GM18502 (cell line): Measurements from ENCODE around the gene TUSC1.
"Not testable (repeated sequence)": the region's sequence is repeated elsewhere in the genome, so short reads cannot be mapped to it uniquely, and the experiment has no call there.

Experiments
- ATAC-seq: cut with Tn5 transposase; IDR thresholded peaks from one replicate; pipeline ENCODE4 v1.9.1; 2021; ENCODE audit warnings: mild to moderate bottlenecking; ENCODE audit not compliant: unreplicated experiment, poor library complexity

TUSC1 gene

DNA sequence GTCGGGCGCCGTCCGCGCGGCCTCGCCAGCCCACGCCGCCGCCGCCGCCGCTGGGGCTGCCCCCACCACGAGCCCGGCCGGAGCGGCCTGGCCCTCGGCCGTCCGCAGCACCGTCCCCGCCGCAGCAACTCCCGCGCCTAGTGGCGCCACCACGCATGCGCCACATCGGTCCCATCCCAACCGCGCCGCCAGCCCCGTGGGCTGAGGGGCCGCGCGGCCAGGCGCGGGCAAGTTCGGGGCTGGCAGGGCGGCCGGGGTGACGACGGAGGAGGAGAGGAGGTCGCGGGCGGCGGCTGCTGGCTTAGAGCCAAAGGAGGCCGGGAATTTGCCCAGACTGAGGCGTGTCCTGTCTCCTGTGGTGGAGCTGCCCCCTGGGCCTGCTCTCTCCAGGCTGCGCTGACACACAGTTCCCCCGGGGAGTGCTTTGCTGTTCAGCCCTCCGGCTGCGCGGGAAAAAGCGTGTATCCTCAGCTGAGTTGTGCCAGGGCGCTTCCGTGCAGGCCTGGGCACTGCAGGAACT lies at the start of gene TUSC1:
Gene TUSC1, minus strand, starts transcription at position 298 of the 520 bp plus-strand sequence. Its CDS starts 132 bp downstream, at position 166.
- peak; percentile 60 for ATAC-seq

DNA sequence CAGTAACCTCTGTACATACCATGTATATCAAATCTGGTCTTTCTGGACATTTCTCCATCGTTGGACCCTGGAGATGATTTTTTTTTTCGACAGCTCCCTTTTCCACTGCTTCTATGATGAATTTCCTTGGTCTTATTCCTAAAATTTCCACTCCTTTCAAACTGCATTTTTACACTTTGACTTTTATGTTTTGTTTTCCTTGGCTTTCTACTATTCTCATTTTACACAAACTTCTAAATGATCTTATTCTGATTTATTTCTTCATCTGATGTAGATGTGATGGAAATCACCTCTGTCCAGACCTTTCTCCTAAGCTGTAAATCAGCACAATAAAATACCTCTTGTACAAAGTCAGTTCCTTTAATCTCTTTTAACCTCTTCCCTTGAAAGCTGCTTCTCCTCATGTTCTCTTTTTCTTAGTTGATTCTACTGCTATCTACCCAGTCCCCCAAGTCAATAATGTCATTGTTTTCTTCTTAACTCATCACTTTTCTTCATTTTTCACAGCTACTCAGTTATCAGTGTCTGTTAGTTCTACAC lies 48.7 kb upstream of the TUSC1 start:
- ATAC-seq: no peak

DNA sequence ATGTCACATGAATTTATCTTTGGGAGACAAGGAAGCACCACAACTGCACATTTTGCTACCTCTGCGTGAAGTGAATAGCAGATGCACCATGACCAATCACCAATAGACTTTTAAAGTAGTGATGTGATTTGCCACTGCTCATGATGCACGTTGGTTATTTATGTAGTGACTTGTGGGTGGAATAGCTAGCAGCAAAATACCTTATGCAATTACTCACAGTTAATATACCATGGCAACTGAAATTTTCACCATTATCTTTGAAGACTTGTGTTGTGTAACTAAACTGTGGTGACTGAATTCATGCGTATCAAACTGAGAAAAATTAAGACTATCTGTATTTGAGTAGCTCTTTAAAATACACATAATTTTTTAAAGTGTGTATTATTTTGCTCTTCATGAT lies 46.2 kb upstream of the TUSC1 start:
- no peak for ATAC-seq

DNA sequence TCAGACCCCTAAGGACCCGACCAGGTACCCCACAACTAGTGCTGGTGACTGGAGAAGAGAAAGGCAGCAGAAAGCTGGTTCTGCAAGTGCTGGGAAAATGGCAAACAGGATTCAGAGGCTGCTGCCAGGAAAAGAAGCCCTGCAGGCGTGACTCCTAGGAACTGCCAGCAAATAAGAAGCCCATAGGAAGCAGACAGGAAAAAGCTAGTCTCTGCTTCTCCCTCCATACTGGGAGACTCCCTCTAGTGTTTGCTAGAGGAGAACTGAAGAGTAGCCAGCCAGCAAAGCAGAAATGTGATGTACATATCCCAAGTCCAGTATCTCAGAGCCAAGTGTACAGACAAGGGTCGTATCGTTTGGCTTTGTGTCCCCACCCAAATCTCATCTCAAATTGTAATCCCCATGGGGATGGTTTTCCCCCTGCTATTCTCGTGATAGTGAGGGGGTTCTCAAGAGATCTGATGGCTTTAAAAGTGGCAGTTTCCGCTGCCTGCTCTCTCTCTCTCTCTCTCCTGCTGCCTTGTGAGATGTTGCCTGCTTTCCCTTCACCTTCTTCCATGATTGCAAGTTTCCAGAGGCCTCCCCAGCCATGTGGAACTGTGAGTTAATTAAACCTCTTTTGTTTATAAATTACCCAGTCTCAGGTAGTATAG lies 38.1 kb upstream of the TUSC1 start:
- ATAC-seq: no peak

DNA sequence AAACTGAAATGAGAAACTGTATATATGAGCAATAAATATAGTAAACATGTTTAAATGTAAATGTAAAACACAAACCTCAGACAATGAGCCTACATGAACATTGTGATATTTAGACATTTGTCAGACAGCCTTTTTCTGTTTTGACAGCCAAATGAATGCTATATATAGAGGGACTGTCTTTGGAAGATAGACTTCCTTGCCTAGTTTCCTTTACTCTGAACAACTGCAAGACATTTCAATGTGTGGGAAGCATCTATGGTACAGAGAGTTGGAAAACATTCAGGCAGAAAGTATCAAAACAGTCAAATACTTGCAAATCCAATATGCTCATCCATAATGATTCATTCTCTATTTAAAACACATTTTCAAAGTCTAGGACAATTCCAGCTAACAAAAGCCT lies 31.7 kb upstream of the TUSC1 start:
- ATAC-seq: no peak

DNA sequence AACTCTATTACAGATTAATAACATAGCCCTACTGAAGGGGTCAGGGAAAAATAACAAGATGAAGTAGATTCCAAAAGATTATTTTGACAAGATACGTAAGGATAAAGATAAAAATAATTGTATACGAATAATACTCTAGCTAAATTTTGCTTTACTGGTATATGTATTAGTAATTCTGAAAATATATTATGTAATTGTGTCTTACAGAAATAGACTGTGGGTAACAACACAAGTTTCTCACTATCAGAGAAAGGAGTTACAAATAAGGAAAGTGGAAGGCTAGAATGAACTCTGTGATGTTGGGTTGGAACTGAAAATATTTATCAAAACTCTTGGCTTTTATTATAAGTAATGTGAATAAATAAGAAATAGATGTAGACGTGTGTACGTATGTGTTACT lies 26.6 kb upstream of the TUSC1 start:
- no peak for ATAC-seq

DNA sequence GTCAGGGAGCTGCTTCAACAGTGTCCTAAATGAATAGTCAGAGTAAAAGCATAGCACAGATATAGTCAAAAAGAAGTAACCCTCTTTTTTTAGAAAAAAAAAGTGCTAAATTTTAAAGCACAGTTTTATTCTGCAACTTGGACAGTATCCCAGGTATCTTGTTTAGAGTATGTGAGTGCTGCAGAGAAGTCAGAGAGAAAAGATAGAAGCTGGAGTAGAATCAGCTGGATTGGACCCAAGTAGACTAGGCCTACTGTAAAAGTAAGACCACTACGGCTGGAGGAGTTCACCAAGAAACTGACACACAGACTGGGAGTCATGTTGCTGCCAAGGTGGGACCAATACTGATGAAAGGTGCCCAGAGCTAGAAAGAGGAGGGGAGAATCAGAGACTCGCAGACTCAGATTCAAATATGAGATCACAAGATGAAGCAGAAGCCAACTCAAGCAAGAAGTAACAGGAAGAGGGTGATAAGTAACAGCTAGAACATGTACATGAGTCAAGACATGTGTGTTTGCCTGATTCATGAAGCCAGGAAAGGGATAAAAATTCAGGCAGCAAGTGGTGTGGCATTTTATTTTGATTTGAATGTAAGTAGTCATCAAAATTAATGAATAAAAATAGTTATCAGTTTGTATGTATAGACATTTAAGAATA lies 25.6 kb upstream of the TUSC1 start:
- ATAC-seq: no peak

DNA sequence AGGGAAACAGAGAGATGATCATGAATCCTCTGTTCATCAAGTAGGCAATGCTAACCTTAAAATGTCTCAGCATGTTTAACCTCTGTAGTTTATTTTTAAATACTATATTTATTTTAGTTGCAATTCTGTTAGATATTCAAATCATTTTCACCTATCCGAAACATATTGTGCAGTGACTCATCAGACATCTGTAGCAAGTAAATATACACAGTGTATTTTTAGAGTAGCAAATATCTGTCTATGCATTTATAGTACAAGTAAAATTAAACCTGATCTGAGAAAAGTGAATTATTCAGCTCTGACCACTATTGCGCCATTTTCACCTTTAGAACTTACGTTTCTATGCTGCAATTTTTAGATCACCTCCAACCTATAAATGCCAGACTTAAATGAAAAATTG lies 24.3 kb upstream of the TUSC1 start:
- ATAC-seq: no peak

DNA sequence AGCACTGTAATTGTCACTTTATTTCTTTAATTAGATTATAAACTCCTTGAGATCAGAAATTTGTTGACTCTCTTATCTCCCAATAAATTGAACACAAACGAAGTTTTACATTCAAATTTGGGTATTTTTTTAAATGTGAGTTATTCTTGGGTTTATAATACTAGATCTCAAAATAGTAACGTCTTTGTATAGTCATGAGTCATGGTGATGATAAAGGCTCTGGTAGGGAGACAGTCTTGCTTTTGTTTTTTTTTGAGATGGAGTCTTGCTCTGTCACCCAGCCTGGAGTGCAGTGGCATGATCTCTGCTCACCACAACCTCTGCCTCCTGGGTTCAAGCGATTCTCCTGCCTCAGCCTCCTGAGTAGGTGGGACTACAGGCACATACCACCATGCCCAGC lies 22.7 kb upstream of the TUSC1 start:
- ATAC-seq: not testable (repeated sequence)

DNA sequence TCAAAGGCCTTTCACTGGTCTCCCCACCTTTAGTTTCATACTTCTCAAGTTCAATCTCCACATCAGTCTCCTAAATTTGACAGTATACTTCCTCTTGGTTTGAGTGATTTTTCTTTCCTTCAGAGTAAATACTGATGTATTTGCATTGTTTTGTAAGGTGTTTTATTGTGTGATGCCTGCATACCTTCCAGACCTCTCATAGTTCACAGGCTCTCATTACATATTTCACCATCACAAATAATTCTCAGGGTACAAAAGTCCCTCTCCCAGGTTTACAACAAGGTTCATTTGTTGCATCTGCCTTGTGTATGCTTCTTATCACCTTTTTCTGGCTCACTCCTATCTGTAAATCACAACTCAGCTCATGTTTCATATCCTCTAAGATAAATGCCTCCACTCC lies 22.2 kb upstream of the TUSC1 start:
- no peak for ATAC-seq

DNA sequence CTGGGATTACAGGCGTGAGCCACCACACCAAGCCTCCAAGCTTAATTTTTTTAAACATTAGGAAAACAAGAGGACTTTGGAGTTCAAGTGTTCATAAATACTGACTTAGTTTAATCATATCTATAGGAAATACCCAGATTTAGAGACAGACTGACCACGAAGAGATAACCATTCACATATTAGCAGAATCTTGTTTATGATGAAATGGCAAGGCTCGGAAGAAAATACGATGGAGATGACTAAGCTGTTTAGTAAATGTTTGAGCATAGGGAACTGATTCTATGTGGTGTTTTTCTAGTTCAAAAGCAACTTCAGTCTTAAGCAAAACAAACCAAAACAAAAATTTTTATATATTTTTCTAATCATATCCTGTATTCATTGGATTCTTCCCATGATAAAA lies 13.5 kb upstream of the TUSC1 start:
- no peak for ATAC-seq

DNA sequence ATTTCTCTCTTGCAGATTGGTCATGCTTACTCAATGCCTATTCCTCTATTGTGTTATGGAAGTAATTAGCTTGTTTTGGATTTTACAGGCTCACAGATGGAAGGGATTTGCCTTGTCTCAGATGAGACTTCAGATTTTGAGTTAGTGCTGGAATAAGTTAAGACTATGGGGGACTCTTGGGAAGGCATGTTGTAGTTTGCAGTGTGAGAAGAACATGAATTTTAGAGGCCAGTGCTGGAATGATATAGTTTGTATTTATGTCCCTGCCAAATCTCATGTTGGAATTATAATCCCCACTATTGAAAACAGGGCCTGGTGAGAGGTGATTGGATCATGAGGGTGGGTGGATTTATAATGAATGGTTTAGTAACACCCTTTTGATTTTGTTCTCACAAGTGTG lies 6.1 kb upstream of the TUSC1 start:
- ATAC-seq: no peak

DNA sequence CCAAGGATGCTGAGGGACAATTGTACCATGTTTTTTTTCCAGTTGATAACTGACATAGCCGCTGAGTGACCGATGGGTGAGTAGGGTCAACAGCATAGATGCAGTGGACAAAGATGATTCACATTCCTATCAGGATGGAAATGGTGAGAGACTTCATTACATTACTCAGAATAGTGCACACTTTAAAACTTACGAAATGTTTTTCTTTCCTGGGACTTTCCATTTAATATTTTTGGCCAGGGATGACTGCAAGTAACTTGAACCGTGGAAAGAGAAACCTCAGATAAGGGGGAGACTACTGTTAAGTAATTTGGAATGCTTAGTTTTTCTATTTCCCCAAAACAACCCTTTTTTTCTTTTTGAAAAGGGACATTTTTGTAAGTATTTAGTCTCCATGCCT lies 3.0 kb upstream of the TUSC1 start:
- no peak for ATAC-seq

DNA sequence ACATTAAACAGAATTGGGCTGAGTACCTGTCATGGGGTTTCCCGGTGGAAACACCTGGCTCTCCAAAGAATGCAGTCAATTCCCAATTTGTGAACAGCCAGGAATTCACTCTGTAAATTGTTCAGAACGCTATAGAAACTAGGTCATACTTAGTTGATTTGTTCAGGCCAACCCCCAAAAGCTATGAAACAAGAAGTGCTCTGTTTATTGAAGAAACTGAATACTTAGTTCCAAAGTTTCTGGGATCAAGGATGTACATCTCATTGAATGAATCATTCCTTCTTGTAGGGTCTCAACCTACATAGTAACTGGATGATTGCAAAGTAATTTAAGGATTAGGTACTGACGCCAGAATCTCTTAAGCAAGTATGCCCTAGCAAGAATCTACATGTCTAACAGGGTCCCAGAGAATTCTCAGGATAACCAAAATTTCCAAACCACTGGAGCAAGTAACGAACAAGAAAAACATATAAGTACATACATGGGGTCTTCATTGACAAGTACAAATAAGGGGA lies 659 bp upstream of the TUSC1 start:
- no peak for ATAC-seq

DNA sequence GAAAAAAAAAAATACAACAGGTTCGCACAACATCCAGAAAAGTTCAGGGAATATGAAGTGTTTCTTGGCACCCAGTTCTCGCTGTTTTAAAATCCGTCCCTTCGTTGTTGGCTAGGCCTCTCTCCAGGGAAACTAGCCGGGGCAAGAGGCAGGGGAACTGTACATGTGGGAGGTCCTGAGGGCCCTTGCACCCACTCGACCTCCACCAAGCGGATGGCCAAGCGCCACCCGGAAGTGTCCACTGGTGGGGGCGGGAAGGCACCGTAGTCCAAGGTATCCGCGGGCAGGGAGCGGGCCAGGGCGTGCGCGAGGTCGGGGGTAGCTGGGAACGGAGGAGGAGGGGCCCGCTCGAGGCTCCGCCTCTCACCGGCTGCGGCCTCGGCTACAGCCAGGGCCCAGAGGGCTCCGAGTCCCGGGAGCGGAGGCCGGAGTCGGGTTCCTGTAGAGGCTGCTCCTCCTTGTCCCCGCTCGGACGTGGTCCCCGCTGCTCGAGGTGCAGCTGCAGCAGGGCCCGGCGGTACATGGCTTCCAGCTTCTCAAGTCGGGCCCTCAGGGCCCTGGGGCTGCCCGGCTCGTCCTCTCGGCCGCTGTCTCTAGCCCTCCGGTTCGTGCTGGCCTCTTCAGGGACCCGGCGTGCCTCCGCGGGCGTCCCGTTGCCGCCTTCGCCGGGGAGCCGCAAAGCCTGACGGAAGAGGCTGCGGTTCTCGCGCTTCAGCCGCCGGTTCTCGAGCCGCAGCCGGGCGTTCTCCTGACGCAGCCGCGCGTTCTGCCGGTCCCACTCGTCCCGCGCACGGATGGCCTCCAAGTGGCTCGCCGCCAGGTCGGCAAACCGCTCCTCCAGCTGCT lies 720 bp downstream of the TUSC1 start:
- peak; percentile 35 for ATAC-seq

DNA sequence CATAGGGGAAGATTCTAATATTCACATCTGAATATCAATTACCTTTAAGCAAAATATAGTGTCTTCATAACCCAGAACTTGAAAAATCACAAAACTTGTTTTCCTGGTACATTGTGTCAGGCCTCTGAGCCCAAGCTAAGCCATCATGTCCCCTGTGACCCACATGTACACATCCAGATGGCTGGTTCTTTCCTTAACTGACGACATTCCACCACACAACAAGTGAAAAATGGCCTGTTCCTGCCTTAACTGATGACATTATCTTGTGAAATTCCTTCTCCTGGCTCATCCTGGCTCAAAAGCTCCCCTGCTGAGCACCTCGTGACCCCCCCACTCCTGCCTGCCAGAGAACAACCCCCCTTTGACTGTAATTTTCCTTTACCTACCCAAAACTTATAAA lies 2.4 kb downstream of the TUSC1 start:
- not testable (repeated sequence) for ATAC-seq

DNA sequence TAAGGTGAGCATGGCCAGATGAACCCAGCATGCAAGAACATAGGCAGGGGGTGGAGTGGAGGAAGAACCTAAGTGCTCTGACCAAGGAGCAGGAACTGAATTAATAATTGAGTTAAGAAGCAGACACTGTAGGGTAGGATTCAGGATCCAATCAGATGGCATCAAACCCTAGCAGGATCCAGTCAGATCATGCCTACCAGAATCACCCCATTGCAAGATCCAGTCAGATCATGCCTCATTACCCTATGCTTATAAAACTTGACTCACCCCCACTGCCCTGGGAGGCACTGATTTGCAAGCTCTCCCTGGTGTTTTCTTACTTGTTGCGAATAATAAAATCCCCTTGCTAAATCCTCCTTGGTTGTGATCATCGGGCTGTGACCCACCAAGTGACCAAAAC lies 19.7 kb downstream of the TUSC1 start:
- ATAC-seq: no peak

DNA sequence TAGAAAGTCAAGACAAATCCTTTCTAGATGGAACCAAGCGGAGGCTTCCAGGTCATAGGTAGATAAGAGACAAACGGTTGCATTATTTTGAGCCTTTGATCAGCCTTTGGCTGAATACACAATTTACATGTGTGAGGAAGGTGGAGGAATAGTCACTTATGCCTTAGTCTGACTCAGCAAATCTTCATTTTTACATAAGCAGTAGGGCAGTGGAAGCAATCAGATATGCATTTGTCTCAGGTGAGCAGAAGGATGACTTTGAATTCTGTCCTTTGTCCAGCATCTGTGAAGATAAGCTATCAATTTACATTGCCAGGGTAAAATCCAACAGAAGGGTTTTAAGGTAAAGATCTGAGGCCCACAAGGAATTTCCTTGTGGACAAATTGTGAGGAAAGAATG lies 23.8 kb downstream of the TUSC1 start:
- ATAC-seq: no peak

DNA sequence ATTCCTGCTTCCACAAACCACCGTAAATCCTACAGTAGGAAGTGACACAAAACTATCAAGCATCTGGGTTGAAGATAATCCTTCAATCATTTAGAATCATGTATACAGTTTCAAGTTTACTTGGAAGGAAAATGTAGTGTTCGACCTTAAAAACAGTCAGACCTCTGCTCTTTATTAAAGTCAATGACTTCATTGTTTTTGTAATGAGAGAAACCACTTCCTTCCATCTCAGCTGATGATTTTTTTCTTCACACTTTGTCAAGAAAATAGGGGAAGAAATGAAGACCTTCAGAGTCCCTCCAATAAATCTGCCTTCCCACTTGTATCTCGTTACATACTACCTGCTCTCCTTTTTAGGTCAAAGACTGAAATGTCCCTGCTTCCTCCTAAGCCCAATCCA lies 30.1 kb downstream of the TUSC1 start:
- no peak for ATAC-seq

DNA sequence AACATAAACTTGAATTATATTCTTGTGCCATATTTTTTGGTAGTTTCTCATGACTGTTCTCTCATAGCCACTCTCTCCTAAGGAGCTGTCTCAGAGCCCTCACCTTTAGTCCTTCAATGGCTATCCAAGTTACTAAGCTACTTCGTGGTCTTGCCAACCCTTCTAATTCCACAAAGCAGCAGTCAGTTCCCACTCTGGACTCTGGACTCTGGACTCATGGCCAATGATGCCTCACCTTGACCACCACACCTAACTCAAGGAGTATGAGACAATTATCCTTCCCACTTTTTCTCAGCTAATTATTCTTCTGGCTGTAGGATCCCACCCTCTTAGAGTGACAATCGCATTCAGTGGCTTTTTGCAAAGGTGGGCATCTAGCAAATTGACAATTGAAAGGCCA lies 42.2 kb downstream of the TUSC1 start:
- no peak for ATAC-seq

DNA sequence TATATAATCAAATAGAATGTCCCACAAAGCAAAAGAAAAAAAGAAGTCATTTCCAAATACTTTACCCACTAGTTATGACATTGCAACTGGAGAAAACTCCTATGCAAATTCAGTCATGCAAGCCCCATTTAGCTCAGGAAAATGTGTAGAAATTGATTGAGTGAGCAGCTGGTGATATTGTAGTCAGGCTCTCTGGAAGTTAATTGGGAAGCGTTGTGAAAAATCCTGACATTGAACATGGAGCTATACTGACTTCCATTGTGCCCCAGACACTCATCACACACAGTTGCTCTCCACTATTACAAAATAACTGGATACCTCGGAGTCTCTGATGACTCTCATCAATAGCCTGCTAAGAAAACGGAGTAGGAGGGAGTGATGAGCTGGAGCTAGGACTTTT lies 49.0 kb downstream of the TUSC1 start:
- no peak for ATAC-seq
